Measurements from ENCODE around the gene CHN2. TPM values are rescaled to one million over a fixed set of nuclear protein-coding genes. Genes with fewer than 3 reads are reported as not detected.

The CHN2 gene
- total RNA-seq, 1 experiment from 2014 or later, result 7.7 TPM

DNA sequence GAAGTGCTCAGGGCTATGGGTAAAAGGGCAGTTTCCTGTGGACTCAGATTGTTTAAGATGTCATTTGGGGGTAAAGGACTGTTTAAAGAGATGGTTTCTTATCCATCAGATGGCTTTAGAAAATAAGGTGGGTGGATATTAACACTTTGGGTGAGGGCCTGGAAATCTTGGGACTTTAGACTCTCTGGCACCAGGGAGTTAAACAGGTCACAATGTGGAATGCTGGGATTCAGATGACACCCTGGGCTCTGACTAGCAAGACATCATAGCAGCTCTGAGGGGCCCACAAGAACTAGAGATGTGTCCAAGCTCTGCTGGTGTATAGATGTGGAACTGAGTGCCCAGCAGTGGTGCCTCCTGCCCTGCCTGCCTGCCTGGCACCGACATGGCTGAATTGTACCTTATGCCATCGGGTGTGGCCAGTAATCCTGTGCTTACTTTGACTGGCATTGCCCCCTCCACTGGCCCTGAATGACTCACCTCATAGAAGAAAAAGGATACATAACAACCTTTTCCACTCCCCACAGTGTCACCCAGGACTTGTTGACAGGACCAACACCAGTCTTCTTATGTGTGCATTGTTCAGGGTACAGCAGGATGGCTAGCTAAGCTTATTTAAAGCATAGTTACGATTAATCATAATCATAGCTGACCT lies 269.1 kb downstream of the CHN2 start:
- no peaks in the 10 kb centered on the region for H3F3A ChIP-seq (ENCODE audit: low read length, unreplicated experiment)
- intact Hi-C loops (cut with micrococcal nuclease), result no loop called here
- H3K79me2 ChIP-seq (ENCODE audit: low read length), result no peaks in the 10 kb centered on the region
- no peaks in the 10 kb centered on the region for H3K9me2 ChIP-seq (replicated peaks; ENCODE audit: low read length)
- no peaks in the 10 kb centered on the region for H3K9me3 ChIP-seq (ENCODE audit: low read length)
- H3K4me1 ChIP-seq (ENCODE audit: insufficient read depth, low read length), result peaks cover 10% of the 10 kb centered on the region
- no peak overlapping the region for H3K4me3 ChIP-seq (ENCODE audit: low read length)
- peak; percentile 46 for DNase-seq
- H3K27me3 ChIP-seq (ENCODE audit: low read length), result no peaks in the 10 kb centered on the region
- peak; percentile 91 for ATAC-seq
- ChIA-PET POLR2A (ENCODE audit: unreplicated experiment) (no interaction called here), CTCF (no interaction called here)
- H3K36me3 ChIP-seq (ENCODE audit: low read depth, low read length), result no peaks in the 10 kb centered on the region
- TF ChIP-seq CTCF (conservative IDR thresholded peaks at IDR 0.05; ENCODE audit: low read depth, low read length) (no peak), EZH2phosphoT487 (IDR thresholded peaks at IDR 0.05; ENCODE audit: borderline replicate concordance, low read length) (no peak)
- H2AFZ ChIP-seq (ENCODE audit: low read length), result no peak overlapping the region
- H4K20me1 ChIP-seq (ENCODE audit: low read length), result no peaks in the 10 kb centered on the region
- no peak overlapping the region for H3K27ac ChIP-seq (ENCODE audit: low read length)
- H3K9ac ChIP-seq (ENCODE audit: low read length), result no peak overlapping the region
- no TSS peak for BruUV-seq (replicated peaks)
- no peak overlapping the region for H3K4me2 ChIP-seq (ENCODE audit: low read length)

DNA sequence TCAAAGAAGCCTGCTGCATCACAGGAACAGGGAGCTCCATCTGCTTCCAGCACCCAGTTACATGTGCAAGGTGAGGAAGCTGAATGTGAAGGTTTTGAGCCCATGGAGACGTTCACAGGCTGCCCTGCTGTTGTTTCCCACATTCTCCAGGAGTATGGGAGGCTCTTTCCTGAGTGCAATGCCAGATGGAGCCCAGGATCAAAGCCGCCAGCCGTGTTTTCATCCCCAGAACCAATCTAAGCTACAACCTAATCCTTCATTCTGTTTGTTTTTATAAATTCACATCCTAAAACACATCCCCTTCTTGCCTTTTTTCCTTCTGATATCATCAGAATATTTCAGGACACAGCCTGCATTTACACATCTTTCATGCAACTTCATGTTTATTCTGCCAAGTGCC lies 270.2 kb downstream of the CHN2 start:
- intact Hi-C loops (cut with micrococcal nuclease), result no loop called here
- peaks cover 10% of the 10 kb centered on the region for H3K4me1 ChIP-seq (ENCODE audit: insufficient read depth, low read length)
- no peaks in the 10 kb centered on the region for H4K20me1 ChIP-seq (ENCODE audit: low read length)
- H3K9me2 ChIP-seq (replicated peaks; ENCODE audit: low read length), result no peaks in the 10 kb centered on the region
- H2AFZ ChIP-seq (ENCODE audit: low read length), result no peak overlapping the region
- no peak overlapping the region for H3K9ac ChIP-seq (ENCODE audit: low read length)
- ChIA-PET CTCF (no interaction called here), POLR2A (ENCODE audit: unreplicated experiment) (no interaction called here)
- H3K4me2 ChIP-seq (ENCODE audit: low read length), result no peak overlapping the region
- TF ChIP-seq CTCF (conservative IDR thresholded peaks at IDR 0.05; ENCODE audit: low read depth, low read length) (no peak), EZH2 (IDR thresholded peaks at IDR 0.05; ENCODE audit: low read length, unreplicated experiment) (no peak), EZH2phosphoT487 (IDR thresholded peaks at IDR 0.05; ENCODE audit: borderline replicate concordance, low read length) (no peak)
- no peak overlapping the region for H3K4me3 ChIP-seq (ENCODE audit: low read length)
- BruUV-seq (replicated peaks), result no TSS peak
- H3K79me2 ChIP-seq (ENCODE audit: low read length), result no peaks in the 10 kb centered on the region
- no peaks in the 10 kb centered on the region for H3K27me3 ChIP-seq (ENCODE audit: low read length)
- H3K36me3 ChIP-seq (ENCODE audit: low read depth, low read length), result no peaks in the 10 kb centered on the region
- no peaks in the 10 kb centered on the region for H3K9me3 ChIP-seq (ENCODE audit: low read length)
- ATAC-seq (no peak), DNase-seq (no peak)
- H3K27ac ChIP-seq (ENCODE audit: low read length), result no peak overlapping the region
- H3F3A ChIP-seq (ENCODE audit: low read length, unreplicated experiment), result no peaks in the 10 kb centered on the region

DNA sequence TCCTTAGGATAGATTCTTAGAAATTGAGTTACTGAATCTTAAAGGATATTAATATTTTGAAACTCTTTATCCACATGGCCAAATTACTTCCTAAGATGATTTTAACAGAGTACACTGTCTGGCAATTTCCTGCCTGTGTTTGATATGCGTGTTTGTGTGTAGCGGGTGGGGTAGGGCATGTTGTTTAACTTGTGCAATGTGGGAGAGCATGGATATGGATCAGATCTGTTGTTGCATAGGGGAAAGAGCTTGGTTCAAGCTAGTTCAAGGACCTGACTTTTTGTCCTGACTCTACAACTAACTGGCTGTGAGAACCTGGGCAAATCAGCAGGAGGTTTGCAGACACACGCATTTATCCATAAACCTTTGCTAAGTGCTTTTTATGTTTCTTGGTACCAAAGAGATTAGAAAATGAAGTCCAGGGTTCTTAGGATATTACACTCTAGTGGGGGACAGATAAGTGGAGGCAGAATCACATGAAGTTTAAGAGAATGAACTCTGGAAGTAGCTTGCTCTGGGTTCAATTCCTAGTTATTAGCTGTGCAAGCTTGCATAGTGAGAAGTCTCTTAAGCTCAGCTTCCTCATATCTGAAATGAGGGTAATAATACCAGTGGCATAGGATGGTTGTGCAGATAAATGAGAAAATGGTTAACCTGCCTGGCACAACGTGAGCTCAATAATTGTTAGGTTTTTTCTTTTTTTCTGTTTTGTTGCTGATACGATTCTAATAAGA lies 272.8 kb downstream of the CHN2 start:
- intact Hi-C loops (cut with micrococcal nuclease), result no loop called here
- H3K36me3 ChIP-seq (ENCODE audit: low read depth, low read length), result no peaks in the 10 kb centered on the region
- TF ChIP-seq CTCF (conservative IDR thresholded peaks at IDR 0.05; ENCODE audit: low read depth, low read length) (no peak), EZH2phosphoT487 (IDR thresholded peaks at IDR 0.05; ENCODE audit: borderline replicate concordance, low read length) (no peak), EZH2 (IDR thresholded peaks at IDR 0.05; ENCODE audit: low read length, unreplicated experiment) (no peak)
- no TSS peak for BruUV-seq (replicated peaks)
- H3K79me2 ChIP-seq (ENCODE audit: low read length), result no peaks in the 10 kb centered on the region
- H3K4me2 ChIP-seq (ENCODE audit: low read length), result no peak overlapping the region
- no peaks in the 10 kb centered on the region for H4K20me1 ChIP-seq (ENCODE audit: low read length)
- ATAC-seq, result no peak
- H3F3A ChIP-seq (ENCODE audit: low read length, unreplicated experiment), result no peaks in the 10 kb centered on the region
- no peaks in the 10 kb centered on the region for H3K9me2 ChIP-seq (replicated peaks; ENCODE audit: low read length)
- H3K4me3 ChIP-seq (ENCODE audit: low read length), result no peak overlapping the region
- H3K4me1 ChIP-seq (ENCODE audit: insufficient read depth, low read length), result peaks cover 10% of the 10 kb centered on the region
- no peak for DNase-seq
- CTCF ChIA-PET, result no interaction called here
- H3K9me3 ChIP-seq (ENCODE audit: low read length), result no peaks in the 10 kb centered on the region
- POLR2A ChIA-PET (ENCODE audit: unreplicated experiment), result no interaction called here
- no peaks in the 10 kb centered on the region for H3K27me3 ChIP-seq (ENCODE audit: low read length)
- no peak overlapping the region for H3K27ac ChIP-seq (ENCODE audit: low read length)
- no peak overlapping the region for H3K9ac ChIP-seq (ENCODE audit: low read length)
- H2AFZ ChIP-seq (ENCODE audit: low read length), result no peak overlapping the region
